ENCODE data around the gene TMPRSS11D. TPM values are rescaled to one million over a fixed set of nuclear protein-coding genes. Genes with fewer than 3 reads are reported as not detected.

TMPRSS11D gene
- total RNA-seq, 1 experiment from 2014 or later = not detected

DNA sequence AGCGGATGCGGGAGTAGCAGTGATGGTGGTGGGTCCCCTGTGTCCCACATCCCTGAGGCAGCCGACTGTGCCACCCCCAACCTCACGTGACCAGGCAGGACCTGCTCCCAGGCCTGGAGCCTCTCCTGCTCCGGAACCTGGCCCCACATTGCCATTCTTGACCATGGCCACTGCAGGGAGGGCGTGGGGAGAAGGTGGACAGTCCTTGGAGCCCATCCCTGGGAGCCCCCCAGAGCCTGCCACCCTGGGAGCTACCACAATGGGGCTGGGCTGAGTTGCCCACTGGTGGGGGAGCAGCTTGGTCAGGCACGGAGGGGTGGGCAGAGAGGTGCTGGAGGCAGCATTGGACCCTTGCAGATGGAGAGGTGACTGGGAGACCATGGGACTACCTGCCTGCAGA is 42.7 kb upstream of the TMPRSS11D start:
- H3K4me2 ChIP-seq (ENCODE audit: low read length) = no peak overlapping the region
- ATAC-seq (no peak), DNase-seq (no peak)
- POLR2A ChIA-PET (ENCODE audit: unreplicated experiment) = no interaction called here
- no peak overlapping the region for H3K4me3 ChIP-seq (ENCODE audit: low read length)
- no peak overlapping the region for H3K27ac ChIP-seq (ENCODE audit: low read length)
- H2AFZ ChIP-seq (ENCODE audit: low read length) = no peak overlapping the region
- H3K4me1 ChIP-seq (ENCODE audit: insufficient read depth, low read length) = peaks cover 16% of the 10 kb centered on the region
- no peaks in the 10 kb centered on the region for H3K79me2 ChIP-seq (ENCODE audit: low read length)
- no peaks in the 10 kb centered on the region for H3K9me2 ChIP-seq (replicated peaks; ENCODE audit: low read length)
- H4K20me1 ChIP-seq (ENCODE audit: low read length) = no peaks in the 10 kb centered on the region
- intact Hi-C loops (cut with micrococcal nuclease) = no loop called here
- TF ChIP-seq EZH2phosphoT487 (IDR thresholded peaks at IDR 0.05; ENCODE audit: borderline replicate concordance, low read length) (no peak), EZH2 (IDR thresholded peaks at IDR 0.05; ENCODE audit: low read length, unreplicated experiment) (no peak)
- TF ChIP-seq, protein P1, sequence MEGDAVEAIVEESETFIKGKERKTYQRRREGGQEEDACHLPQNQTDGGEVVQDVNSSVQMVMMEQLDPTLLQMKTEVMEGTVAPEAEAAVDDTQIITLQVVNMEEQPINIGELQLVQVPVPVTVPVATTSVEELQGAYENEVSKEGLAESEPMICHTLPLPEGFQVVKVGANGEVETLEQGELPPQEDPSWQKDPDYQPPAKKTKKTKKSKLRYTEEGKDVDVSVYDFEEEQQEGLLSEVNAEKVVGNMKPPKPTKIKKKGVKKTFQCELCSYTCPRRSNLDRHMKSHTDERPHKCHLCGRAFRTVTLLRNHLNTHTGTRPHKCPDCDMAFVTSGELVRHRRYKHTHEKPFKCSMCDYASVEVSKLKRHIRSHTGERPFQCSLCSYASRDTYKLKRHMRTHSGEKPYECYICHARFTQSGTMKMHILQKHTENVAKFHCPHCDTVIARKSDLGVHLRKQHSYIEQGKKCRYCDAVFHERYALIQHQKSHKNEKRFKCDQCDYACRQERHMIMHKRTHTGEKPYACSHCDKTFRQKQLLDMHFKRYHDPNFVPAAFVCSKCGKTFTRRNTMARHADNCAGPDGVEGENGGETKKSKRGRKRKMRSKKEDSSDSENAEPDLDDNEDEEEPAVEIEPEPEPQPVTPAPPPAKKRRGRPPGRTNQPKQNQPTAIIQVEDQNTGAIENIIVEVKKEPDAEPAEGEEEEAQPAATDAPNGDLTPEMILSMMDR (conservative IDR thresholded peaks at IDR 0.05; ENCODE audit: low read depth, low read length) = no peak
- H3F3A ChIP-seq (ENCODE audit: low read length, unreplicated experiment) = no peaks in the 10 kb centered on the region
- H3K36me3 ChIP-seq (ENCODE audit: low read depth, low read length) = no peaks in the 10 kb centered on the region
- no TSS peak for BruUV-seq (replicated peaks)
- CTCF ChIA-PET = no interaction called here
- no peaks in the 10 kb centered on the region for H3K27me3 ChIP-seq (ENCODE audit: low read length)
- no peak overlapping the region for H3K9ac ChIP-seq (ENCODE audit: low read length)
- no peaks in the 10 kb centered on the region for H3K9me3 ChIP-seq (ENCODE audit: low read length)

DNA sequence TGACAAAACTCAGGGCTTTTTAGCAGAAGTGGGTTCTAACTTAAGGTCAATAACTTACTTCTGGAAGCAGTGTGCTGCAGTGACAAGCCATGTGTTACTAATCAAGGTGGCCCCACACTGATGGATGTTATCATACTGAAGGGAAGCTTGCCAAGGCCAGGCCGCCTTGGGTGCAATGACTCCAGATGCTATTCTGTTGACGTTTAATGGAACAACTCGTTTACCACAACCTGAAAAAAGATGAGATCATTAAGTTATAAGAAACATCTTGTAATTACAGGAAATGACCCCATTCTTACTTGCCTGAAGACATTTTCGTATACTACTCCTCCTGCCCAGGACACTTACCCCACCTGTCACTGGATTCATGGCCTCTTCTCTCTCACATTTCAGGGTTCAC is 38.9 kb upstream of the TMPRSS11D start:
- Histone ChIP-seq H3K79me2 (ENCODE audit: low read length) (no peaks in the 10 kb centered on the region), H3K9me2 (replicated peaks; ENCODE audit: low read length) (no peaks in the 10 kb centered on the region), H4K20me1 (ENCODE audit: low read length) (no peaks in the 10 kb centered on the region), H3K4me3 (ENCODE audit: low read length) (no peak overlapping the region), H3K27ac (ENCODE audit: low read length) (no peak overlapping the region), H3K9ac (ENCODE audit: low read length) (no peak overlapping the region), H3F3A (ENCODE audit: low read length, unreplicated experiment) (no peaks in the 10 kb centered on the region), H3K36me3 (ENCODE audit: low read depth, low read length) (no peaks in the 10 kb centered on the region), H3K4me2 (ENCODE audit: low read length) (no peak overlapping the region), H3K9me3 (ENCODE audit: low read length) (no peaks in the 10 kb centered on the region), H3K4me1 (ENCODE audit: insufficient read depth, low read length) (no peaks in the 10 kb centered on the region), H2AFZ (ENCODE audit: low read length) (no peak overlapping the region), H3K27me3 (ENCODE audit: low read length) (no peaks in the 10 kb centered on the region)
- TF ChIP-seq EZH2 (IDR thresholded peaks at IDR 0.05; ENCODE audit: low read length, unreplicated experiment) (no peak), EZH2phosphoT487 (IDR thresholded peaks at IDR 0.05; ENCODE audit: borderline replicate concordance, low read length) (no peak)
- TF ChIP-seq, protein P1 (conservative IDR thresholded peaks at IDR 0.05; ENCODE audit: low read depth, low read length) = no peak
- intact Hi-C loops (cut with micrococcal nuclease) = no loop called here
- DNase-seq (no peak), ATAC-seq (no peak)
- BruUV-seq (replicated peaks) = no TSS peak
- CTCF ChIA-PET = no interaction called here
- POLR2A ChIA-PET (ENCODE audit: unreplicated experiment) = no interaction called here

DNA sequence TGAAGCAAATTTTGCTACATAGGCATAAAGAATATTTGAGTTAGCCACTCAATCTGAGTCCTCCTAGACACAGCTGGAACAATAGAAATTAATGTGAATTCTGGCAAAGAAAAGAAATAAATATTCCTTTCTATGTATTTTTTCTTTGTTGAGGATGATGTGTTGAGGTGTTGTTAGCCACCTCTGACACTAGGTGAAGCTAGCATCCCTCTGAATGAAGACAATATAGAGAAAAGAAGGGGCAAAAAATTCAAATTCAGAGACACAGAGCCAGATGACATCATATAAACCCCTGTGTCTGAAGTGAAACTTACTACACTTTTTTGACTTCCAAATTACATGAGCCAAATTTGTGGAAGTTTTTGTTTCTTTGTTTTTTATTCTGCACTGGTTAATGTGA is 34.6 kb upstream of the TMPRSS11D start:
- DNase-seq (peak; percentile 33), ATAC-seq (peak; percentile 62)
- TF ChIP-seq EZH2phosphoT487 (IDR thresholded peaks at IDR 0.05; ENCODE audit: borderline replicate concordance, low read length) = no peak
- TF ChIP-seq, protein P1 (conservative IDR thresholded peaks at IDR 0.05; ENCODE audit: low read depth, low read length) = peak; percentile 85
- H3K9me2 ChIP-seq (replicated peaks; ENCODE audit: low read length) = no peaks in the 10 kb centered on the region
- H3K4me1 ChIP-seq (ENCODE audit: insufficient read depth, low read length) = no peaks in the 10 kb centered on the region
- H3K9me3 ChIP-seq (ENCODE audit: low read length) = no peaks in the 10 kb centered on the region
- ChIA-PET CTCF (no interaction called here), POLR2A (ENCODE audit: unreplicated experiment) (no interaction called here)
- no TSS peak for BruUV-seq (replicated peaks)
- no peaks in the 10 kb centered on the region for H3K79me2 ChIP-seq (ENCODE audit: low read length)
- H3K27me3 ChIP-seq (ENCODE audit: low read length) = no peaks in the 10 kb centered on the region
- no peaks in the 10 kb centered on the region for H3F3A ChIP-seq (ENCODE audit: low read length, unreplicated experiment)
- H3K4me2 ChIP-seq (ENCODE audit: low read length) = no peak overlapping the region
- intact Hi-C loops (cut with micrococcal nuclease) = loop anchor here (1.0 kb wide), 1 partner anchor 257 kb away; no protein-coding TSS in a partner anchor
- H3K27ac ChIP-seq (ENCODE audit: low read length) = no peak overlapping the region
- no peak overlapping the region for H2AFZ ChIP-seq (ENCODE audit: low read length)
- H3K36me3 ChIP-seq (ENCODE audit: low read depth, low read length) = no peaks in the 10 kb centered on the region
- no peak overlapping the region for H3K9ac ChIP-seq (ENCODE audit: low read length)
- no peak overlapping the region for H3K4me3 ChIP-seq (ENCODE audit: low read length)
- H4K20me1 ChIP-seq (ENCODE audit: low read length) = no peaks in the 10 kb centered on the region
